Esophagus muscularis mucosa (tissue), 4 donors: Measurements from ENCODE around the gene MYL1.

ENCODE experiments used
- EP300 ChIP-seq: sonication (generic); formaldehyde crosslinking; IDR thresholded peaks from one replicate; pipeline ENCODE4 v1.6.1; 2017; ENCODE audit warnings: antibody characterized with exemption
- POLR2A ChIP-seq: fragments of 450-650 bp; IDR thresholded peaks from one replicate; pipeline ENCODE4 v1.6.1; 2017; ENCODE audit warnings: antibody characterized with exemption, moderate library complexity, mild to moderate bottlenecking, low read depth
- TF ChIP-seq, protein P1 (sequence below), 3 experiments: fragments of 200-600 bp in 2 of 3; fragments of 450-650 bp in 1 of 3; sonication (generic) in 2 of 3; IDR thresholded peaks; one replicate each; pipeline ENCODE4 v1.5.1; 2017 to 2019; ENCODE audit warnings: antibody characterized with exemption in 3 of 3, mild to moderate bottlenecking in 2 of 3, moderate library complexity in 1 of 3

- TF ChIP-seq, protein P1, sequence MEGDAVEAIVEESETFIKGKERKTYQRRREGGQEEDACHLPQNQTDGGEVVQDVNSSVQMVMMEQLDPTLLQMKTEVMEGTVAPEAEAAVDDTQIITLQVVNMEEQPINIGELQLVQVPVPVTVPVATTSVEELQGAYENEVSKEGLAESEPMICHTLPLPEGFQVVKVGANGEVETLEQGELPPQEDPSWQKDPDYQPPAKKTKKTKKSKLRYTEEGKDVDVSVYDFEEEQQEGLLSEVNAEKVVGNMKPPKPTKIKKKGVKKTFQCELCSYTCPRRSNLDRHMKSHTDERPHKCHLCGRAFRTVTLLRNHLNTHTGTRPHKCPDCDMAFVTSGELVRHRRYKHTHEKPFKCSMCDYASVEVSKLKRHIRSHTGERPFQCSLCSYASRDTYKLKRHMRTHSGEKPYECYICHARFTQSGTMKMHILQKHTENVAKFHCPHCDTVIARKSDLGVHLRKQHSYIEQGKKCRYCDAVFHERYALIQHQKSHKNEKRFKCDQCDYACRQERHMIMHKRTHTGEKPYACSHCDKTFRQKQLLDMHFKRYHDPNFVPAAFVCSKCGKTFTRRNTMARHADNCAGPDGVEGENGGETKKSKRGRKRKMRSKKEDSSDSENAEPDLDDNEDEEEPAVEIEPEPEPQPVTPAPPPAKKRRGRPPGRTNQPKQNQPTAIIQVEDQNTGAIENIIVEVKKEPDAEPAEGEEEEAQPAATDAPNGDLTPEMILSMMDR (IDR thresholded peaks at IDR 0.05), result no peak
- TF ChIP-seq POLR2A, result no peak
- TF ChIP-seq EP300, result no peak
These were observed 15.1 kb downstream of the MYL1 start for GRCh38 chr2:210299866-210300373.
